Suprapubic skin (tissue), 3 donors: ENCODE results near the gene LRMDA.

ENCODE experiments used
- CTCF ChIP-seq, 2 donors: fragments of 200-600 bp in 1 of 2; fragments of 450-650 bp in 1 of 2; sonication (generic) in 1 of 2; IDR thresholded peaks; one replicate each; pipeline ENCODE4 v1.5.1; 2016 to 2019; ENCODE audit warnings: antibody characterized with exemption in 2 of 2, mild to moderate bottlenecking in 1 of 2, moderate library complexity in 1 of 2
- POLR2AphosphoS5 ChIP-seq, 3 donors: sonication (generic); formaldehyde crosslinking; IDR thresholded peaks; one replicate each; pipeline ENCODE4 v1.6.1; 2017; ENCODE audit warnings: antibody characterized with exemption in 3 of 3

GRCh38 chr10:75647675-75648074 lies 216.3 kb downstream of the LRMDA start:
- no peak for TF ChIP-seq POLR2AphosphoS5 (IDR thresholded peaks at IDR 0.05)
- TF ChIP-seq CTCF (IDR thresholded peaks at IDR 0.05): no peak
